ENCODE results near the gene ENOX1. TPM values are rescaled to one million over a fixed set of nuclear protein-coding genes. Genes with fewer than 3 reads are reported as not detected.

Gene ENOX1
- total and polyA plus RNA-seq, 2 of the 8 experiments (the other 6 are each of a cell fraction or from before 2014, with no cell fraction given): 0.23 to 0.37 TPM

- Histone ChIP-seq H3K4me1 (replicated peaks in 1 of 4; ENCODE audit: control insufficient read depth in 3 of 4, insufficient read depth in 4 of 4, low read length in 3 of 4) (peaks cover 1 to 7% (median 4%) of the 10 kb centered on the region in 4 experiments; a peak in 3 of 7 replicates), H3K27me3 (replicated peaks in 1 of 4; ENCODE audit: control insufficient read depth in 3 of 4, extremely low read depth in 1 of 4, insufficient read depth in 3 of 4, low read length in 3 of 4) (no peaks in the 10 kb centered on the region; a peak in 1 of 7 replicates), H3K56ac (replicated peaks; ENCODE audit: insufficient read length, low read depth, low read length) (no peak overlapping the region), H4K8ac (ENCODE audit: extremely low read depth, insufficient read depth, low read length) (no peak overlapping the region), H3K27ac (ENCODE audit: low read depth, low read length) (no peak overlapping the region), H2AK5ac (ENCODE audit: low read depth, low read length) (no peak overlapping the region), H4K20me1 (replicated peaks in 1 of 2; ENCODE audit: control insufficient read depth in 1 of 2, insufficient read depth in 2 of 2, low read length in 2 of 2) (no peaks in the 10 kb centered on the region), H2BK20ac (ENCODE audit: low read length) (no peak overlapping the region), H3K23me2 (ENCODE audit: low read depth, low read length) (no peaks in the 10 kb centered on the region), H3K4ac (replicated peaks; ENCODE audit: insufficient read length, low read depth, low read length) (no peak overlapping the region), H4K5ac (ENCODE audit: insufficient read length, low read depth, low read length) (no peak overlapping the region), H2BK120ac (replicated peaks; ENCODE audit: low read depth, low read length) (no peak overlapping the region), H2BK15ac (ENCODE audit: low read length) (no peak overlapping the region), H3K36me3 (ENCODE audit: control insufficient read depth in 2 of 4, insufficient read depth in 4 of 4, low read length in 3 of 4) (no peaks in the 10 kb centered on the region), H3K79me2 (ENCODE audit: control insufficient read depth in 1 of 2, insufficient read depth in 2 of 2, low read length in 2 of 2) (no peaks in the 10 kb centered on the region), H2BK5ac (ENCODE audit: low read depth, low read length) (no peak overlapping the region), H2BK12ac (ENCODE audit: low read depth, low read length) (no peak overlapping the region), H3K9me3 (ENCODE audit: insufficient read depth in 2 of 2, low read depth in 1 of 2, low read length in 1 of 2) (no peaks in the 10 kb centered on the region), H3K9ac (replicated peaks in 1 of 4; ENCODE audit: extremely low read depth in 1 of 4, low read depth in 3 of 4, low read length in 3 of 4) (no peak overlapping the region), H3K18ac (ENCODE audit: extremely low read depth, low read length) (no peak overlapping the region), H3K4me3 (ENCODE audit: extremely low read depth in 1 of 4, insufficient read depth in 2 of 4, low read depth in 3 of 4, low read length in 4 of 4) (no peak overlapping the region), H3K14ac (ENCODE audit: insufficient read length) (no peak overlapping the region), H2AFZ (ENCODE audit: low read length) (no peak overlapping the region), H3K79me1 (ENCODE audit: low read depth, low read length) (no peaks in the 10 kb centered on the region), H3K4me2 (ENCODE audit: insufficient read depth in 1 of 2, low read depth in 2 of 2, low read length in 2 of 2) (no peak overlapping the region), H3K23ac (ENCODE audit: insufficient read length) (no peak overlapping the region), H4K91ac (replicated peaks; ENCODE audit: insufficient read length, low read length) (no peak overlapping the region)
- POLR2A ChIA-PET (ENCODE audit: partially characterized antibody): no interaction called here
- TF ChIP-seq RAD21 (IDR thresholded peaks at IDR 0.05 in 1 of 2, conservative IDR thresholded peaks at IDR 0.05 in 1 of 2; ENCODE audit: low read depth in 2 of 2, low read length in 2 of 2) (no peak), NRF1 (IDR thresholded peaks at IDR 0.05; ENCODE audit: low read depth, low read length) (no peak)
- CTCF ChIA-PET (ENCODE audit: partially characterized antibody): interaction anchor here (0.8 to 1.0 kb wide), 2 partner anchors 13 to 28 kb away, joined by 3 read pairs; no protein-coding TSS in a partner anchor
- WGBS, 2 experiments (ENCODE audit: extremely low coverage in 1 of 2, insufficient coverage in 1 of 2, insufficient read length in 1 of 2, insufficient replicate concordance in 2 of 2, low coverage in 1 of 2, low lambda C conversion rate in 2 of 2, missing lambda C conversion rate in 1 of 2): 86% methylated on average over 2 of the region's 2 CpGs; no CpG with 5 or more reads in 1 of the 2 experiments
- FAIRE-seq (no peak), DNase-seq (ENCODE audit: low read depth in 1 of 2, low spot score in 2 of 2) (no peak)
These were observed 88.8 kb downstream of the ENOX1 start for GRCh38 chr13:43698009-43698408.

All from H1 (cell line).